Stimulated activated CD4-positive, alpha-beta T cell treated with anti-CD3 and anti-CD28 coated beads, TNF-alpha, amount 100 ng/mL, for 1 hour (primary cell): Measurements from ENCODE around the gene UQCR11.

Source experiments
- DNase-seq, 3 donors: peaks; one replicate each; pipeline ENCODE4 v3.0.0-alpha.2; 2020; ENCODE audit warnings: low read depth in 3 of 3, low spot score in 1 of 3

The UQCR11 gene

DNA sequence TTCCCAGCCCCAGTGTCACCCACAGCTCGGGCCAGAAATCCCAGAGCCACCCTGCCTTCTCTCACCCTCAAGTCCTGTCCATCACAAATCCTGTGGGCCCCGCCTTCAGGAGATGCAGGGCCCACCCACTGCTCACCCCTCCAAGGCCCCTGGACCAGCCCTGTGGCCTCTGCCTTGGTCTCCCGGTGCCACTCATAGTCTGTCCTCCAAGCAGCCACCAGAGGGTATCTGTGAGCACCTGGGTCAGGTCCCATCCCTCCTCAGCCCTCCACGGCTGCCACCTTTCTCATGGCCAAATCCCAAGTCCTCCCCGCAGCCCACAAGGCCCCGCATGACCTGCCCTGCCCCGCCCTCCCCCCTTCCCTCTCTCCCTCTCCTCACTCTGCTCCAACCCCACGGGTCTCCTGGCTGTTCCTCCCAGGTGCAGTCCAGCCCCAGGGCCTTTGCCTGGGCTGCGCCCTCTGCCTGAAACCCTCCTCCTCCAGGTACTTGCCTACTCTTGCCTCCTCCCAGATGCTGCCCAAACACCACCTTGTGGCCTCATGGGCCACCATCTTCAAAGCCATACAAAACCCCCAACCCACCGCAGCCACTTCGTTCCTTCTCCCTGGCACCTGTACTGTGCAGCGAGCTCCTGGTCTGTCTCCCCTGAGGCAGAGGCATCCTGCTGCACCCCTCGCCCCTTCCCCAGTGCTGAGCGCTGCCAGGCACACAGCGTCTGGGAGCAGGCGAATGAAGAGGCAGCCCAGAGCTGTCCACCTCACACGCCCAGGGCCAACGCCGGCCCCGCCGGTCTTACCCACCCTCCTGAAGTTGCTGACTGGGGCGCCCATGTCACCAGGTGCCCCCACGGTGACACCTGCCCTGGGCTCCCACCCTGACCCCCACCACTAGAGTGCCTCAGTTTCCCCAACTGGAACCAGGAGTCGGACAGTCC, 13.2 kb upstream of the UQCR11 start:
- no peak for DNase-seq

DNA sequence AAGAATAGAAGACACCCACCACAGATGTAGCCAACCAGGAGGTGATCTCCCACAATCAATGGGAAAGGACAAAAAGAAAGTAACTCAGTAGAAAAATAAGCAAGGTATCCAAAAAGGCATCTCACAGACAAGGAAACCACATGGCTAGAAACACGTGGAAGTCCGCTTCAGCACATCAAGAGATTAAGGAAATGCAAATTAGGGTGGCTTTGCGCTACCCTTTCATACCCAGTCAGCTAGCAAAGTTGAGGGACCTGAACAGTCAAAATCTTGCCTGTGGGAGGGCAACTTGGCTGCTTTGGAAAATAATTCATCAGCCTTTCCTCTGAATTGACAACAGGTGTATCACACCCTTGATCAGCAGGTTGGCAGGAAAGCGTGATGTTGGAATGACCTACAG, 11.6 kb upstream of the UQCR11 start:
- DNase-seq, result no peak

DNA sequence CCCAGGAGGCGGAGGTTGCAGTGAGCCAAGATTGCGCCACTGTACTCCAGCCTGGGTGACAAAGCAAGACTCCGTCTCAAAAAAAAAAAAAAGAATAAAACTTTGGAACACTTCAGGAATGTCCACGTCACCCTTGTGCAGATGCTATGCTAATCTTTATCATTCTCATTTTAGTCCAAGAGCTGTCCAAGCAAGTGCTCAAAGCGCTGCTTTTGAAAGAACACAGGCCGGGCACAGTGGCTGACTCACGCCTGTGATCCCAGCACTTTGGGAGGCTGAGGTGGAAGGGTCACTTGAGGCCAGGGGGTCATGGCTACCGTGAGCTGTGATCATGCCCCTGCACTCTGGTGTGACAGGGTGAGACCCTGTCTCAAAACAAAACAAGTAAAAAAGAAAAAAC, 11.1 kb upstream of the UQCR11 start:
- DNase-seq, result no peak

DNA sequence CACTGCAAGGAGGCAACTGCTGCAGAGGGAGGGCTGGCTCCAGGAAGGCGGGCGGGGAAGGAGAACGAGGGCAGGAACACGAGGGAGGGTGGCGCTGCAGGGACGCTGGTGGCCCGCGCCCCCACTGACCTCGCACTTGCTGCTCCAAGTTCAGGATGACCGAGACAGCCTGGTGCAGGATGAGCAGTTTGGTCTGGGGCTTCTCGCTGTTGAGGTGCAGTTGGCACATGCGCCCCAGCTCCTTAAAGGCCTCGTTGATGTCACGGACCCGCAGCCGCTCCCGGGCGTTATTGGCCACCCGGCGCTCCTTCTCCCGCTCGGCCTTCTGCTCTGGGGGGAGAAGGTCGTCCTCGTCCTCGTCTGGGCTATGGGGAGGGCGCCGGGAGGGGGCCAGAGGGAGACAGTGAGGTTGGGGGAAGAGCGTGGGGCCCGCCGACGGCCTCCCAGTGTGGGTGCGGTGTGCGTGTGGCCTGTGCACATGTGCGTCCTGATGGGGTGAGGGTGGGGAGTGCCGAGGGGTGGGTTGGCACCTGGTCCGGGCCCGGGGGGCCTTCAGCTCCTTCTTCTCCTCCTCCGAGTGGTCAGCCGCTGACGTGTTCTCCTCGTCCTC, 10.0 kb upstream of the UQCR11 start:
- DNase-seq, result no peak

DNA sequence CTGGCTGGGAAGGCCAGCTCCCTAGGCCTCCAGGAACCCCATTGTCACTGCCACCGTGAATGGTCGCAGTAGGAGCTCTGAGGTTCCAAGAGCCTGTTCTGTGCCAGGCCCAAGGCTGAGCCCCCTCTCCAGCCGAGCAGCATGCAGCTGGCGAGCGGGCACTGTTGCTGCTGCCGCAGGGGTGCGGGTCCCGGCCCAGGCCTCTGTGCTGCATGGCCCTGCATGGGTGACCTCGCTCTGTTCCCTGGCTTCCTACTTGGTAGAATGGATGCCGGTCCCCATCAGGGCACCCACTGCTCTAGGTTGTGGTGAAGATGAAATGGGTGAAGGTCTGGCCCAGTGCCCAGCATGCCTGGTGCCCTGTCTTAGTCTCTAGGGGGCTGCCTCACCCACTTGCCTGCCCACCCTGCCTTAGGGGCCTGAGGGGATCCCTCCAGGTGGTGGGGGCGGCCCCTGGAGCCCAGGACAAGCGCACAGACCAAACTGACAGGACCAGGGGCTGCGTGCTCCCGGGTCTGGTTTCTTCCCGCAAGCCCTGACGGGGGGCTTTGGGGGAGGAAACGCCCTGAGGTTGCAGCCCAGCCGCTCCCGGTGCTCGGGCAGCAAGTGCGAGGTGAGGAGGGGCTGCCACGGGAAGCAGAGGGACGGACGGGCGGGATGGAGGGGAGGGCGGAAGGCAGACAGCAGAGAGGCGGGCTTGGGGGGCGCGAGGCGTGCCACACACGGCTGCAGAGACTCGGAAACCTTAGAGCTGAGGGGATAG, 8.7 kb upstream of the UQCR11 start:
- no peak for DNase-seq

DNA sequence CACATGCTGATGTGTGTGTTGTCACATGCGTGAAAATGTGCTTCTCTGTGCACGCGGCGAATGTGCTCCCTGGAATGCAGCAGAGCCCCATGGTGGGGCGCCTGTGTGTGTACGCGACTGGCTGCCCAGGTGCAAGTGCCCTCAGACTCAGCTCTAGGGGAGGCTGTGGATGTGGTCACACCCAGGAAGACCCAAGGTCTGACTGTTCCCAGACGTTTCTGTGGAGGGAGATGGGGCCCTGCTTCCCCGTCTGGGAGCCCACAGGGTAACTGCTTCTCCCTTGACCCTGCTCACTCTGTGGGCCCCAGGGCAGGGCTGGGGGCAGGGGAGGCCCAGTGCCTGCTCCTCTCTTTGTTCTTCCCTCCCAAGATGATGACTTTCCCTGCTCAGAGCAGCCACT, 7.9 kb upstream of the UQCR11 start:
- DNase-seq, result no peak

DNA sequence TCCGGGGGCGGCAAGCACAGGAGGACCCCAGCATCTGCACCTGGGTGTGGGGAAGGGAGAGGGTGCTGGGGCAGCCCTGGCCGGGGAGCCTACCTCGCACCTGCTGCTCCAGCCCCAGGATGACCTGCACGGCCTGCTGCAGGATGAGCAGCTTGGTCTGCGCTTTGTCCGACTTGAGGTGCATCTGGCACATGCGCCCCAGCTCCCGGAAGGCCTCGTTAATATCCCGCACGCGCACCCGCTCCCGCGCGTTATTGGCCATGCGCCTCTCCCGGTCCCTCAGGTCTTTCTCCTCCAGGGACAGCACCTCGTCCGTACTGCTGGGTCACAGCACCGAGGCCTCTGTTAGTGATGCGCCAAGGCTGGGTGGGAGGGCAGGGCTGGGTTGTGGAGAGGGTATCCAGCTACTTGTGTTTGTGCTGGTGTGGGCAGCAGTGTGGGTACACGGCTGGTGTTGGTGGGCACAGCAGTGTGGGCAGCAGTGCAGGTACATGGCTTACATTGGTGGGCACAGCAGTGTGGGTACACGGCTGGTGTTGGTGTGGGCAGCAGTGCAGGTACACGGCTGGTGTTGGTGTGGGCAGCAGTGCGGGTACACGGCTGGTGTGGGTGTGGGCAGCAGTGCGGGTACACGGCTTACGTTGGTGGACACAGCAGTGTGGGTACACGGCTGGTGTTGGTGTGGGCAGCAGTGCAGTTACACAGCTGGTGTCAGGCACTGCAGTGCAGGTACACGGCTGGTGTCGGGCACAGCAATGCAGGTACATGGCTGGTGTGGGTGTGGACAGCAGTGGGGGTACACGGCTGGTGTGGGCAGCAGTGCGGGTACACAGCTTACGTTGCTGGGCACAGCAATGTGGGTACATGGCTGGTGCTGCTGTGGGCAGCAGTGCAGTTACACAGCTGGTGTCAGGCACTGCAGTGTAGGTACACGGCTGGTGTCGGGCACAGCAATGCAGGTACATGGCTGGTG, 7.1 kb upstream of the UQCR11 start:
- no peak for DNase-seq

DNA sequence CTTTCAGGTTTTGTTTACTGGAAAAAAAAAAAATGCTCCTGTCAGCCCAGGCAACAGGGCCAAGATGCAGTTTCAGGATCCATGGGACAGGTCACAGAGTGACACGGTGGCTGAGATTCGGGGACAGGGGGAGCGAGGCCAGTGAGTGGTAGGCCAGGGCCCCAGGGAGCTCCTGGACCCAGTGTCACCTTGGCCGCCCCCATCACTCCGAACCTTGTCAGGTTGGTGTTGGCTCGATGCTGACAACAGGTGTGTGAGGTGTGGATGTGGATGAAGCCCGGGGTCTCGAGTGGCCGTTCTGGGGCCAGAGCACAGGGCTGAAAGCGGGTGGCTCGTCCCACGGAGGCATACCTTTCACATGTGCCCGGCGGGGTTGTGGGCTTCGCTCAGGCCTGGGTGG, 6.1 kb upstream of the UQCR11 start:
- no peak for DNase-seq

DNA sequence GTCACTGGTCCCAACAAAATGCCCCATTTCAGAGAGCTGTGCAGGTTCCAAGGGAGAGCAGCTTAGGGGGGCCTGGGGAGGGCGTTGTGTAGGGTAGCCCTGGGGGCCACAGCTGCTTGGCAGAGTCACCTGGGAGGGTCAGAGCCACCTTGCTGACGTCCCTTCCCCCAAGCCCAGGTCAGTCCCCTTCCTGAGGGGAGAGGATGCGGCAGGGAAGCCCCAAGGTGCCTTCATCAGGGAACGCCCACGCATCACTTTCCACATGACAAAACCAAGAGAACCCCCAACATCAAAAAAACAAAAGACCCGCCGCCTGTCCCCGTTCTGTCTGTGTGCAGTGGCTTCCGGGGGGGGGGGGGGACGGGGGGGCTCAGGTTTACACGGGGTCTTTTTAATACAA, 5.3 kb upstream of the UQCR11 start:
- no peak for DNase-seq

DNA sequence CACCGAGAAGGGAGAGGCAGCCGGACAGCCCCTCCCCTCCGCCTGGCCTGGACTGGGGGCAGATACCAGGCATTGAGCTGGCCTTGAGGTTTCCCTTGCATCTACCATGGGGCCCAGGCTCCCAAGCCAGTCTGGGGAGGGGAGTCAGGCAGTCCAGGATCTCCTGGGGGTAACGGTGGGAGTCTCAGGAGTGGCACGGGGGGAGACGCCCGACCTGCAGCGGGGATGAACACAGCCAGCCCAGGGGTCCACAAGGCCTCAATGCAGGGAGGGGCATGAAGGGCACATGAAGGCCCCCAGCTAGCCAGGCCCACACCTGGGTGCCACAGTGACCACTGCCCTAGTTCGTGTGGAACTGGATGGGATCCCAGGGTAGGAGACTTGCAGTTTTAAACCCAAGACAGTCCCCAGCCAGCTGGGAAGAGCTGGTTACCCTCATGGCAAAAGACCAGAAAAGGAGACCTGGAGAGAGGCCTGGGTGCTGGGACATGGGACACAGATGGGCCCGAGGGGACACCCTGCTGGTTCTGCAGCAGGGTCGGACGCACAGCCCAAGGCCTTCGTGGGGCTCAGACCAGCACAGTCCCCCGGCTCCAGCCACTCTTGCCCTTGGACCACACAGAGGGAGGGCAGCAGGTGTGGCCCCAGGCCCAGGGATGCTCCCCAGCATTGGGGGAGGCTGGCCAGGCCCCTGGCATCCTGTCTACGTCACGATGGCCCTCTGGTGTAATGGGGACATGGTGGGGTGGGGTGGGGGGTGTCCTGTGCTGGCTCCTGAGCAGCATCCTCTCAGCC, 4.6 kb upstream of the UQCR11 start:
- DNase-seq, result no peak

DNA sequence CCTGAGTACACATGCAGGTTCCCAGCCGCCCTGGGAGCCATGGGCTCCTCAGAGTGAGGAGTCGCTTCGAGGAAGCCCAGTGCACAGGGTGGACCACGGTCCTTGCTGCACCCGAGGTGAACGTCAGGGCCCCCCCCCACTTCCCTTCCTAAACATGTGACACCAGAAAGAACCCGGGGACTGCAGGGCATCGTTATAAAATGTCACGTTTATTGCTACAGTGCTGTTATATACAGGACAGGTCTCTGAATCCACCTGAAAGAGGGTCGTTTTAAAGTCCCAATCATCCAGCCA, 3.8 kb upstream of the UQCR11 start:
- no peak for DNase-seq

DNA sequence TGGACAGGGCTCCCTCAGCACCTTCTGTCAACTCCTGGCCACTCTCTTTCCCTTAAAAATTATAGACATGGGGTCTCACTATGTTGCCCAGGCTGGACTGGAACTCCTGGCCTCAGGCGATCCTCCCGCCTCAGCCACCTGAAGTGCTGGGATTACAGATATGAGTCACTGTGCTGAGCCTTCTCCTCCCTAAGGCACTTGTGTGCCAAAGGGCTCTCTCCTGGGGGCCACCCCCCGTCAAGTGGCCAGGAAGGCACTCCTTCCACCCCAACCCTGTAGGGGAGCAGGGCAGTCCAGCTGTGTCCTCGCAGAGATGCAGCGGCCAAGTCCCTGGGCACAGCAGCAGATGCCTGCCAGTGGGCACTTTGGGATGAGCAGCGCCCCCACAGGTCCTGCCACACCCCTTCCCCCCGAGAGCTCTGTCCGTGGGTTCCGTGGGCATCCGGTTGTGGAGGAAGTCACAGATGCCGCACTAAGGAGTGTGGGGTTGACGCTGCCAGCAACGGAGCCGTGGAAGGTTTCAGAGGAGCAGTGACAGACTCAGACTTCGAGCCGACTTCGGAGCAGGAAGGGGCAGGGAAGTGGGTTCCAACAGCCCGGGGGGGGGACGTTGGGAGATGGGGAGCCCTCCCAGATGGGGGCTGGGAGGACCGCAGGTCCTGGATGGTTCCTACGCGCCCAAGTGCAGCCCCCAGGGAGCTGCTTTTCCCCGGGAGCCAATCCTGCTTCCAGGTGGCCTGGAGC, 3.3 kb upstream of the UQCR11 start:
- no peak for DNase-seq

DNA sequence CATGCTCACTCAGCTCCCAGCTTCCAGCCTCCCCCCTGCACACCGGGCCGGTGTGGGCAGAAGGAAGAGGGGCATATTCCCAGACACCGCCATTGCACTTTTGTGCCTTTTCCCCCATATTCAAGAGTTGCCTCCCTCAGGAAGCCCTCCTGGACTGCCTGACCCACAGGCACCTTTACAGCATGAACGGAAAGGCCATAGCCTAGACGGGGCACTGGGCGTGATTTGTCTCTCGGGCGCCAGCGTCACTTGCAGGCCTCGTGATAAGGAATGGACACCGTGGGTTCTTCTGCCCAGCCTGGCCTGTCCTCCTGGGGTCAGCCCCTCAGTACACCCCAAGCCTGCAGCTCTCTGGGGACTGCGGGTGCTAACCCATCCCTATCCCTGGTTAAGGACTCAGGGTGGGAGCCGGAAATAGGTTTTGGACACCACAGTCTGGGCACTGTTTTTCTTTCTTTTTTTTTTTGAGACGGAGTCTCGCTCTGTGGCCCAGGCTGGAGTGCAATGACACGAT, 933 bp upstream of the UQCR11 start:
- no peak for DNase-seq

DNA sequence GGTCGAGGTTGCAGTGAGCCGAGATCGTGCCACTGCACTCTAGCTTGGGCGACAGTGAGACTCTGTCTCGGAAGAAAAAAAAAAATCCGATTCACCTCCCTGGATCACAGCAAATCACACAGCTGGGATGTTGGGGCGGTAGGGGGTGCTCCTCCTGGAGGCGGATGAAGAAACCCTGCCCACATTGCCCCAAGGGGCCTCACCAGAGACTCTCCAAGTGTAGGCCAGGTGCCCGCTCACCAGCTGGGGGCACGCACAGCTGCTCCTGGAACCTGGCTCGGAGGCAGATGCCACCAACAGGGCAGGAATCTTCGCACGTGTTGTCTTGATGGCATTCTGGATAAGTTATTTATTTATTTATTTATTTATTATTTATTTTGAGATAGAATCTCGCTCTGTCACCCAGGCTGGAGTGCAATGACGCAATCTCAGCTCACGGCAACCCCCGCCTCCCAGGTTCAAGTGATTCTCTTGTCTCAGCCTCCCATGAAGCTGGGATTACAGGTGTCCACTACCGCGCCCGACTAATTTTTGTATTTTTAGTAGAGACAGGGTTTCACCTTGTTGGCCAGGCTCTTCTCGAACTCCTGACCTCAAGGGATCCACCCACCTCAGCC, 3.1 kb downstream of the UQCR11 start:
- no peak for DNase-seq

DNA sequence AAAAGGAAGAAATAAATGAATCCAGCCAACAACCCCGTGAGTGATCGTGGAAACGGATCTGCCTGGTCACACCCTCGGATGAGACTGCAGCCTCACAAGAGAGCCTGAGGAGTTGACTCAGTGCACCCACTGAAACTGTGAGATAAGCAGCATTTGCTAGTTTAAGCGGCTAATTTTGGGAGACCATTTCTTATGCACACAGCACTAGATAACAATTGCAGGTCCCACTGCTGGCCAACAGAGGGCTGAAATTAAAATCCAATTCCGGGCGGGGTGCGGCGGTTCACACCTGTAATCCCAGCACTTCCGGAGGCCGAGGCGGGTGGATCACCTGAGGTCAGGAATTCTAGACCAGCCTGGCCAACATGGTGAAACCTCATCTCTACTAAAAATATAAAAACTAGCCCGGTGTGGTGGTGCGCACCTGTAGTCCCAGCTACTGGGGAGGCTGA, 3.6 kb downstream of the UQCR11 start:
- DNase-seq, result no peak

DNA sequence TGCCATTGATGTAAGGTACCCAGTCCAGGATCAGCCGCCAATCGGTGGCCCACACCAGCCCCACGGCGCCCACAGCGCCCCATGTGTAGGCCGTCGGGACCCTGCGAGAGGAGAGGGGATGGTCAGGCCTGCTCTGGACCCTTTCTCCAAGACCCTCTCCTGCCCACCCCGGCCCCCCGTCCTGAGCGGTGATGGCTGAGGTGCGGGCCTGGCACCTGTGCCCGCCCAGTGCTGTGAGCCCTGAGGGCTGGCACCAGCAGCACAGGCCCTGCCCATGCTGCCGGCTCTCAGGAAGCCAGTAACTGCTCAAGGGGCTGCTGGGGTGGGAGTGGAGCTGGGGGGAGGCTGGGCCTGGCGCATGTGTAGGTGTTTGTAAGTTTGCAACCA, 5.8 kb downstream of the UQCR11 start:
- DNase-seq, result no peak

DNA sequence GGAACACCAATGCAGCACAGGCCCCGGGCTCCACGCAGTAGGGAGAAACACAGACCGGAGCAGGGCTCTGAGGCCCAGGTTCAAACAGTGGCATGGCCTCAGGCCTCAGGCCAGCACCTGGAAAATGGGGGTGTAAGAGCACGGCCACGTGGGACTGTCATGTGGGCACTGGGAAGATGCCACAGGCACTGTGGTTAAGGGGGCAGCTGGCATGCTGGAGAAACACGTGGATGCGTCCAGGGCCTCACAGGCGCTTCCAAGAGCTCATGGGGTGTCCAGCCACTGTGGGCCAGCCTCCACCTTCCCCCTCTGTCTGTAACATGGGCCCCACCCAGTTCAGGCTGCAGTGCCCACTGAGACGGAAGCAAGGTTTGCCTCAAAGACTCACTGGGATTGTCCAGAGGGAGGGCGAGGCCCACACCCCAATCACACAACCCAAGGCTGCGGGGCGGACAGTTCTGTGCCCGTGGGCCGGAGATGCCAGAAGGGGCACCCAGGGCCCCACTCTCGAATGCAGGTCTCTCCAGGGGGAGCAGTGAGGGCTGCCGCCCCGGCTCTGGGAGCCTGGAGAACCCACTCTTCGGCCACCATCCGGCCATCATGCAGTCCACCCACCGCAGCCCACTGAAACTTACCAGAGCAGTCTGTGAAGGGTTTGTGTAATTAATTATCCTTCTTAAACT, 6.3 kb downstream of the UQCR11 start:
- no peak for DNase-seq

DNA sequence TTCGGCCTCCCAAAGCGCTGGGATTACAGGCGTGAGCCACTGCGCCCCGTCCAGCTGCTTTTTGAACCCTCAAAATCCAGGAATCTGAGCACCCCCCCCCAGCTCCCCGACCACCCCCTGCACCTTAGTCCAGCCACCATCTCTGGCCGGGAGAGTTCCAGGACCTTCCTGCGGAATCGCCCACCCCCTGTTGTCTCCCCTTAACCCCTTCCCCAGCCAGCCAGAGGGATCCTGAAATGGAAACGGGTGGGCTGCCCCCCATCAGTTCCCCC, 11.8 kb downstream of the UQCR11 start:
- DNase-seq, result no peak
